Heart left ventricle (tissue), 13 donors: ENCODE data around the gene MAST4.

Source experiments
- POLR2A ChIP-seq, 2 donors: fragments of 450-650 bp; IDR thresholded peaks; one replicate each; pipeline ENCODE4 v1.6.1; 2017; ENCODE audit warnings: antibody characterized with exemption in 2 of 2, mild to moderate bottlenecking in 2 of 2, moderate library complexity in 2 of 2
- TF ChIP-seq, protein P1 (sequence below), 12 donors: fragments of 200-600 bp; sonication (generic) in 4 of 12; IDR thresholded peaks; one replicate each; pipeline versions ENCODE4 v1.5.0 to v1.8.0; 2018 to 2022; ENCODE audit warnings: antibody characterized with exemption in 12 of 12, mild to moderate bottlenecking in 5 of 12
- donor health status: ischemic (EF 13 %, LVEDD 7.1; RV severe dilation, severe dysfunction).
- donor health status: DM: no; HTN: yes; CAD: no.
- donor health status: DM: no; HTN: no; CAD: no.
- donor health status: ischemic (EF 25% LVEDD 6.9; RV normal size, moderate dysfunction).
- donor health status: ischemic (EF 25% LVEDD 5.7; RV mildly dilated, moderate dysfunction).
- donor health status: ischemic (EF 35%, LVEDD 5.7; RV mildly dilated, moderate dysfunction).
- donor health status: nonischemic (EF 11% LVEDD 7.7; RV severe dilation, severe dysfunction).
- donor health status: DM: yes; HTN: yes; CAD: no.
- donor health status: PGD.
- donor health status: ischemic (EF 29% LVEDD 5.4; RV normal size, mild dysfunction).
- donor health status: nonischemic (EF 23%, LVEDD 6.1; RV moderate dilation, normal function).

DNA sequence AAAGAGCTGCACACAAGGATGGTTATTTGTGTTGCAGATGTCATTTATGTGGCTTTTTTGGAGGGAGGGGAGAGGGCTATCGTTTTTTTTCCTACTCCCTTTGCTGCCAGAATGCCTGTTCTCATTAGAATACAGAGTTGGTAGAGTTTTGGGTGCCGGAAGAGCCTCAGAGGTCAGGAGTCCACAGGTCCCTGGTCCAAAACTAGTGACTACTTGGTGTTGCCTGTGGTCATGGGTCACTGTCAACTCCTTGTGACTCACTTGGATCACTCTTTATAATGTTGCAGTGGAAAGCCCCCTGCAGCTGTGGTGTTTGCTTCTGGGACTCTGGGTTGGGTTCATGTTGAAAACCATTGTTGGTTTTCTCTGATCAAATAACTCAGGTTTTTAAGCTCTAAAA, 131.4 kb downstream of the MAST4 start:
- TF ChIP-seq, protein P1, sequence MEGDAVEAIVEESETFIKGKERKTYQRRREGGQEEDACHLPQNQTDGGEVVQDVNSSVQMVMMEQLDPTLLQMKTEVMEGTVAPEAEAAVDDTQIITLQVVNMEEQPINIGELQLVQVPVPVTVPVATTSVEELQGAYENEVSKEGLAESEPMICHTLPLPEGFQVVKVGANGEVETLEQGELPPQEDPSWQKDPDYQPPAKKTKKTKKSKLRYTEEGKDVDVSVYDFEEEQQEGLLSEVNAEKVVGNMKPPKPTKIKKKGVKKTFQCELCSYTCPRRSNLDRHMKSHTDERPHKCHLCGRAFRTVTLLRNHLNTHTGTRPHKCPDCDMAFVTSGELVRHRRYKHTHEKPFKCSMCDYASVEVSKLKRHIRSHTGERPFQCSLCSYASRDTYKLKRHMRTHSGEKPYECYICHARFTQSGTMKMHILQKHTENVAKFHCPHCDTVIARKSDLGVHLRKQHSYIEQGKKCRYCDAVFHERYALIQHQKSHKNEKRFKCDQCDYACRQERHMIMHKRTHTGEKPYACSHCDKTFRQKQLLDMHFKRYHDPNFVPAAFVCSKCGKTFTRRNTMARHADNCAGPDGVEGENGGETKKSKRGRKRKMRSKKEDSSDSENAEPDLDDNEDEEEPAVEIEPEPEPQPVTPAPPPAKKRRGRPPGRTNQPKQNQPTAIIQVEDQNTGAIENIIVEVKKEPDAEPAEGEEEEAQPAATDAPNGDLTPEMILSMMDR (IDR thresholded peaks at IDR 0.05) = no peak
- no peak for TF ChIP-seq POLR2A (IDR thresholded peaks at IDR 0.05)
